PC-9 (cell line): Measurements from ENCODE around the gene NOXA1.

Source experiments
- CTCF ChIP-seq: fragments of 200-600 bp; sonication (generic); conservative IDR thresholded peaks from 2 replicates; pipeline ENCODE4 v1.6.1; 2017; ENCODE audit warnings: mixed run types, antibody characterized with exemption, mild to moderate bottlenecking, moderate library complexity
- EZH2 ChIP-seq: fragments of 200-600 bp; sonication (generic); IDR thresholded peaks from 2 replicates; pipeline ENCODE4 v1.8.0; 2017; ENCODE audit warnings: antibody characterized with exemption, low read depth

GRCh38 chr9:137391411-137391754 is 31.8 kb upstream of the NOXA1 start:
- no peak for TF ChIP-seq EZH2
- TF ChIP-seq CTCF = no peak
